Neuron (in vitro differentiated cells): ENCODE results near the gene TMEM25.
"Not testable (repeated sequence)": the region's sequence is repeated elsewhere in the genome, so short reads cannot be mapped to it uniquely, and the experiment has no call there.

Experiments
- H2AFZ ChIP-seq: one replicate; pipeline ENCODE4 v1.6.1; 2013; ENCODE audit warnings: low read depth, mild to moderate bottlenecking, inconsistent platforms, low read length, moderate library complexity
- H3K27me3 ChIP-seq: one replicate; pipeline ENCODE4 v1.6.1; 2013; ENCODE audit warnings: low read length; ENCODE audit not compliant: insufficient read depth
- H3K36me3 ChIP-seq: one replicate; pipeline ENCODE4 v1.6.1; 2013; ENCODE audit warnings: low read length; ENCODE audit not compliant: insufficient read depth
- H3K4me1 ChIP-seq: one replicate; pipeline ENCODE4 v1.6.1; 2013; ENCODE audit warnings: low read length; ENCODE audit not compliant: insufficient read depth
- H3K4me3 ChIP-seq: 2 replicates; pipeline ENCODE4 v1.5.1; 2013; ENCODE audit warnings: mild to moderate bottlenecking, low read length, moderate library complexity
- H3K9me3 ChIP-seq: one replicate; pipeline ENCODE4 v1.6.1; 2013; ENCODE audit warnings: low read length

The TMEM25 gene

DNA sequence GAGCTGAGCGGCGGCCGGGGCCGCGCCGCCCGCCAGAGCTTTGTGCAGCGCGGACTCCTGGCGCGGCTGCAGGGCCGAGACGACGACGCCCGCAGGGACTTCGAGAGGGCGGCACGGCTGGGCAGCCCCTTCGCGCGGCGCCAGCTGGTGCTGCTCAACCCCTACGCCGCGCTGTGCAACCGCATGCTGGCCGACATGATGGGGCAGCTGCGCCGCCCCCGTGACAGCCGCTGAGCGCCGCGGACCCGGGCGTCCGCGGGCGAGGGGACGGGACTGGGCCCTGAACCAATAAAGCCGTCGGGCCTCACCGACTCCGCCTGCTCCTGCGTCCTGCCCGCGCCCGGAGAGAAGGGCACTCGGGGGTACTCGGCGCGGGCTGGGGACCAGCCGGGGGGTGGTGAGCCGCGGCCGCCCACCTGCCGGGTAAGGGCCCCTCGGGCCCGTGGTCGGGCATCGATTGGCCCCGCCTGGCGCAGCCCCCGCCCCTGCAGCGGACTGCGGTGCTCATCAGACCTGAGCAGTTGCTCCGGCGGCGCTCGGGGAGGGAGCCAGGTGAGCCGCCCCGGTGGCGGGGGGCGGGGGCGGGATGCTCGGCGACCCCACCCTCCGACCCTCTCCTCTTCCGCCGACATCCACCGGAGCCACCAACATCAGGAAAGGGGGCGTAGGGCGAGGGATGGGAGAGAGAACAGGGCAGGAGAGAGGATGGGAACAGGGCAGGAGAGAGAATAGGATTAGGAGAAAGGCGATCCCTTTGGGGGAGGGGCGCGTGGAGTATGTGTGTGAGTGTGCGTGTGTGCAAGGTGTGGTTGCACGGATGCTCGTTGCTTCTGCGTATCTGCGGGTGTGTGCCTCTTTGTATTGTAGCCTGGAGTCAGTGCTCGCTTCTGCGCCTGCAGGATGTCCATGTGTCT is at the start of gene TMEM25:
TMEM25 (plus strand) TSS at position 510 of the 914 bp plus-strand sequence. CDS start 610 bp downstream, outside the sequence.
- peaks cover 31% of the 10 kb centered on the region for H3K36me3 ChIP-seq
- peak within 1 kb of the TSS; percentile 68 for H3K4me3 ChIP-seq

DNA sequence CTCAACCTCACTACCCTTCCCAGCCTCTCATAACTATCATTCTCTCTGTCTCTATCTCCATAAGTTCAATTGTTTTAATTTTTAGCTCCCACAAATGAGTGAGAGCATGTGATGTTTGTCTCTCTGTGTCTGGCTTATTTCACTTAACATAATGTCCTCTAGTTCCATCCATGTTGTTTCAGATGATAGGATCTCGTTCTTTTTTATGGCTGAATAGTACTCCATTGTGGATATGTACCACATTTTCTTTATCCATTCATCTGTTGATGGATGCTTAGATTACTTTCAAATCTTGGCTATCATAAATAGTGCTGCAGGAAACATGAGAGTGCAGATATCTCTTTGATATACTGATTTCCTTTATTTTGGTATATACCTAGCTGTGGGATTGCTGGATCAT is 49.8 kb upstream of the TMEM25 start:
- H3K36me3 ChIP-seq = peaks cover 86% of the 10 kb centered on the region
- not testable (repeated sequence) for H3K27me3 ChIP-seq, H3K9me3 ChIP-seq, H2AFZ ChIP-seq, H3K4me1 ChIP-seq, H3K4me3 ChIP-seq

More for the DNA sequence above, at the start of gene TMEM25:
- Histone ChIP-seq H3K4me1 (peaks cover 11% of the 10 kb centered on the region), H2AFZ (peak within 1 kb of the TSS; percentile 18), H3K9me3 (no peaks in the 10 kb centered on the region), H3K27me3 (no peaks in the 10 kb centered on the region)

DNA sequence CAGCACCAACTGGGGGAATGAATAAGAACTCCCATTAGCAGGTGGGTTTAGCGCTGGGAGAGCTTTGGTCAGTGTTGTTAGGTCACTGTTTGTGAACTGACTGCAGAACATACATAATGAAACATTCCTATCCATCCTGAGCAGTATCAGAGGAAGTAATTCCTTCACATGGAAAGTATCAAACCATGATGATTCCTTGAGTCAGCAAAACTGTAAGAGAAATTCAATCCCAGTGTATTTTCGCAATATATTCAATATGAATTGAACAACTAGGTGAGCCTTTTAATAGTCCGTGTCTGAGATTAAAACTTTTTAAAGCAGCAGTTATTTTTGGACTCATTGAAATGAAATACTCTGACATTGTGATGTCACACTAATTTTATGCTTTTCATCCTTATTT is 46.6 kb upstream of the TMEM25 start:
- no peaks in the 10 kb centered on the region for H3K4me1 ChIP-seq
- no peaks in the 10 kb centered on the region for H3K9me3 ChIP-seq
- H3K27me3 ChIP-seq = no peaks in the 10 kb centered on the region
- H2AFZ ChIP-seq = no peak overlapping the region
- no peak overlapping the region for H3K4me3 ChIP-seq
- peaks cover 78% of the 10 kb centered on the region for H3K36me3 ChIP-seq

DNA sequence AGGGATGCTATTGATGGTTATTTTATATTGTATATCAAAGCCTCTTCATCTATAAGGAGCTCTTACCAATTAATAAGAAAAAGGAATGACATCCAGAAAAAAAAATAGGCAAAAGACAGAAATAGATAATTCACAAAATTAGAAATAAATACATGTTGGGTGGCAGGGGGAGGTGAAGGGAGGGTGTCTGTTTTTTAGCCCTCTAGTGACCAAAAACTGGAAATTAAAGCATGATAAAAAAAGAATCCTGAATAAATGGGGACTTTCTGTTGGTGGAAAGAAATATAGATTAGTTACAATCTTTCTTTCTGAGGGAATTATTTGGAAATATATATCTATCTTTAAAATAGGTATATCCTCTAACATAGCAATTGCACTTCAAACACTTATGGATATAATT is 45.7 kb upstream of the TMEM25 start:
- Histone ChIP-seq H3K4me1 (no peaks in the 10 kb centered on the region), H3K4me3 (no peak overlapping the region), H3K27me3 (no peaks in the 10 kb centered on the region), H3K36me3 (peaks cover 78% of the 10 kb centered on the region), H2AFZ (no peak overlapping the region), H3K9me3 (no peaks in the 10 kb centered on the region)

DNA sequence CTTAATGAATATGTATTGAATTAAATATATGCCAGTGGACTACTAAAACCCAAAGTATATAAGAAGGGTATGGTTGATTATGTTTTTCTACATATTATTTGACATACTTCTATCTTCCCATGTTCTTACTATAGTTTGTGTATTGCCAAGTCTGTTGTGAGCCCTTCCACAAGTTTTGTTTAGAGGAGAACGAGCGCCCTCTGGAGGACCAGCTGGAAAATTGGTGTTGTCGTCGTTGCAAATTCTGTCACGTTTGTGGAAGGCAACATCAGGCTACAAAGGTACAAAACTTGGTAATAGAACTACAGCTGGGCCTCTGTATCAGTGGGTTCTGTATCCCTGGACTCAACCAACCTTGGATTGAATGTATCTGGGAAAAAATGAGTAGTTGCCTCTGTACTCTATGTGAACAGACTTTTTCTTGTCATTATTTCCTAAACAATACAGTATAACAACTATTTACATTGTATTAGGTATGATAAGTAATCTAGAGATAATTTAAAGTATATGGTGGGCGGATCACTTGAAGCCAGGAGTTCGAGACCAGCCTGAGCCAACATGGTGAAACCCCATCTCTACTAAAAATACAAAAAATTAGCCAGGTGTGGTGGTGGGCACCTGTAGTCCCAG is 42.4 kb upstream of the TMEM25 start:
- H3K36me3 ChIP-seq = peaks cover 77% of the 10 kb centered on the region
- H2AFZ ChIP-seq = no peak overlapping the region
- H3K4me1 ChIP-seq = no peaks in the 10 kb centered on the region
- H3K9me3 ChIP-seq = no peaks in the 10 kb centered on the region
- no peaks in the 10 kb centered on the region for H3K27me3 ChIP-seq
- H3K4me3 ChIP-seq = no peak overlapping the region

DNA sequence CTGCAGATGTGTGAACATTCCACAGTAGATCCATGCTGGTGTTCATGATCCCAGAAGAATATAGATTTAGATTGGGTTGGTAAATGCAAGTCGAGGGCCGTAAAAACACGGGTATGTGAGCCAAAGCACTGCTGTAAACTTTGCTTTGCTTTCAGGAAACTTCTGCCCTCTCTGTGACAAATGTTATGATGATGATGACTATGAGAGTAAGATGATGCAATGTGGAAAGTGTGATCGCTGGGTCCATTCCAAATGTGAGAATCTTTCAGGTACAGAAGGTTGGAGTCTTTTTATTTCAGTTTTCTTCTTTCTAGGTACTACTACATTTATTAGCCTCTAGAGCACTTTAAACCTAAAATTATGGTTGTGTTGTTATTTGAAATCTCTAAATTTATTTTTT is 40.0 kb upstream of the TMEM25 start:
- Histone ChIP-seq H3K36me3 (peaks cover 82% of the 10 kb centered on the region), H2AFZ (no peak overlapping the region), H3K4me1 (no peaks in the 10 kb centered on the region), H3K4me3 (no peak overlapping the region), H3K27me3 (no peaks in the 10 kb centered on the region), H3K9me3 (no peaks in the 10 kb centered on the region)

DNA sequence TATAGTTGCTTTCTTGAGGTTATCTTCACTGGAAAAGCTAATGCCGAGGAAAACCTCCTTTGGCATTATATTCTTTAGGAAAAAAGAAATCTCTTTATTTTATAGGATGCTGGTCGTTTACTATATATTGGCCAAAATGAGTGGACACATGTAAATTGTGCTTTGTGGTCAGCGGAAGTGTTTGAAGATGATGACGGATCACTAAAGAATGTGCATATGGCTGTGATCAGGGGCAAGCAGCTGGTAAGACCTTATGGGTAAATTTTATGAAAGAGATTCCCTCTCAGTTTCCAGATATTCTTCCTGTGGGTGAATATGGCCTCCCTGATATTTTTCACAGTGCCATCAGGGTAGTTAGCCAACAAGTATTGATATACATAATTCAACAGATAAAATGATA is 33.2 kb upstream of the TMEM25 start:
- H3K9me3 ChIP-seq = no peaks in the 10 kb centered on the region
- H2AFZ ChIP-seq = no peak overlapping the region
- no peak overlapping the region for H3K4me3 ChIP-seq
- no peaks in the 10 kb centered on the region for H3K27me3 ChIP-seq
- no peaks in the 10 kb centered on the region for H3K4me1 ChIP-seq
- peaks cover 97% of the 10 kb centered on the region for H3K36me3 ChIP-seq

DNA sequence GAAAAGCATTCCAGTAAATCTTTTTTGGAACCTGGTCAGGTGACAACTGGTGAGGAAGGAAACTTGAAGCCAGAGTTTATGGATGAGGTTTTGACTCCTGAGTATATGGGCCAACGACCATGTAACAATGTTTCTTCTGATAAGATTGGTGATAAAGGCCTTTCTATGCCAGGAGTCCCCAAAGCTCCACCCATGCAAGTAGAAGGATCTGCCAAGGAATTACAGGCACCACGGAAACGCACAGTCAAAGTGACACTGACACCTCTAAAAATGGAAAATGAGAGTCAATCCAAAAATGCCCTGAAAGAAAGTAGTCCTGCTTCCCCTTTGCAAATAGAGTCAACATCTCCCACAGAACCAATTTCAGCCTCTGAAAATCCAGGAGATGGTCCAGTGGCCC is 27.8 kb upstream of the TMEM25 start:
- peaks cover 94% of the 10 kb centered on the region for H3K36me3 ChIP-seq

DNA sequence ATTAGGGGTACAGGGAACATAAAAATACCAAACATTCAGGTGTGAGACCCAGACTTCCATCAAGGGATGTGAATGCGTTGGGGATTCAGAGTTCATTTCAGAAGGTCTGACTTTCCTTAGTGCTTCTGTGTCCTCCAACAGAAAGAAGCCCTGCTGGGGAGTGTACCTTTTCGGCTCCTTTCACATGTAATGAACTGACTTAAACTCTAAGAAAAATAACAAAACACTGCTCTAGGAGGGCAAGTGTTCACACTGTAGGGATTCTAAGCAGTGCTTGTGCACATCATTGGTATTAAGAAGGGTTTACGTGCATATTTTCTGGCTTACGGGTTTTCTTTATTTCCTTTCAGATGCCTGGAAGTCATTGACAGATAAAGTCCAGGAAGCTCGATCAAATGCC is 19.4 kb upstream of the TMEM25 start:
- no peaks in the 10 kb centered on the region for H3K4me1 ChIP-seq
- H3K27me3 ChIP-seq = no peaks in the 10 kb centered on the region
- peaks cover 91% of the 10 kb centered on the region for H3K36me3 ChIP-seq
- no peak overlapping the region for H3K4me3 ChIP-seq
- H2AFZ ChIP-seq = no peak overlapping the region
- no peaks in the 10 kb centered on the region for H3K9me3 ChIP-seq

More for the DNA sequence above, 27.8 kb upstream of the TMEM25 start:
- no peaks in the 10 kb centered on the region for H3K27me3 ChIP-seq
- no peaks in the 10 kb centered on the region for H3K4me1 ChIP-seq
- H3K4me3 ChIP-seq = no peak overlapping the region
- no peaks in the 10 kb centered on the region for H3K9me3 ChIP-seq
- H2AFZ ChIP-seq = no peak overlapping the region

DNA sequence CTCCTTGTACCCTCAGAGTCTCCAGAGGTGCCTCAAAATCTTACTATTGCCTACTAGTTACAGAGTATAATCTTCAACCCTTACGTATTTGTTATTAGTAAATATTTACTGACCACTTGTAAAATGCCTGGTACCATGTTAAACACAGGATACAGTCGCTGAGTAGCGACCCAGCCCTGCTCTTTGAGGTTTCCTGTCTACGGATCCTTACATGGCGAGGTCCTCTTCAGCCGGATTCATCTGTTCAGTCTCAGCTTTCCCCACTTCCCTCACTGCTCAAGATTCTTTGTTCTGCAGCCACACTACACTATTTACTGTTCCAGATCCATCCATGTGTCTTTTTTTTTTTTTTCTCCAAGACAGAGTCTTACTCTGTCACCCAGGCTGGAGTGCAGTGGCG is 16.9 kb upstream of the TMEM25 start:
- Histone ChIP-seq H3K4me1 (no peaks in the 10 kb centered on the region), H3K36me3 (peaks cover 85% of the 10 kb centered on the region), H3K4me3 (no peak overlapping the region), H3K27me3 (no peaks in the 10 kb centered on the region), H2AFZ (no peak overlapping the region), H3K9me3 (no peaks in the 10 kb centered on the region)

DNA sequence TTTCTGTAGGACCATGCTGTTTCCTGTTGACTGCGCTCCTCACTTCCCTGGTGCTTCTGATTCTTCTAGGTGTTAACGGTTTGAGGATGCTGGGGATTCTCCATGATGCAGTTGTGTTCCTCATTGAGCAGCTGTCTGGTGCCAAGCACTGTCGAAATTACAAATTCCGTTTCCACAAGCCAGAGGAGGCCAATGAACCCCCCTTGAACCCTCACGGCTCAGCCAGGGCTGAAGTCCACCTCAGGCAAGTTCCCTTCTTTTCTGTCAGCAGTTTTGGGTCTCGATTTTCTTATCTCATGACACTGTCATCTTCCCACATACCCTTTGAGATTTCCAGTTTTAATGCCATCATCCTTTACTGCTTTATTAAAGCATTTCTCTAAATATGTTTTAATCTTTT is 11.4 kb upstream of the TMEM25 start:
- H3K4me1 ChIP-seq = no peaks in the 10 kb centered on the region
- no peak overlapping the region for H3K4me3 ChIP-seq
- H3K36me3 ChIP-seq = peaks cover 83% of the 10 kb centered on the region

DNA sequence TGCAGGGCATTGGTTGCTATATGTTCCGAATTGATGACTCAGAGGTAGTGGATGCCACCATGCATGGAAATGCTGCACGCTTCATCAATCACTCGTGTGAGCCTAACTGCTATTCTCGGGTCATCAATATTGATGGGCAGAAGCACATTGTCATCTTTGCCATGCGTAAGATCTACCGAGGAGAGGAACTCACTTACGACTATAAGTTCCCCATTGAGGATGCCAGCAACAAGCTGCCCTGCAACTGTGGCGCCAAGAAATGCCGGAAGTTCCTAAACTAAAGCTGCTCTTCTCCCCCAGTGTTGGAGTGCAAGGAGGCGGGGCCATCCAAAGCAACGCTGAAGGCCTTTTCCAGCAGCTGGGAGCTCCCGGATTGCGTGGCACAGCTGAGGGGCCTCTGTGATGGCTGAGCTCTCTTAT is 9.1 kb upstream of the TMEM25 start:
- no peak overlapping the region for H2AFZ ChIP-seq
- H3K36me3 ChIP-seq = peaks cover 70% of the 10 kb centered on the region
- H3K4me3 ChIP-seq = no peak overlapping the region
- H3K9me3 ChIP-seq = no peaks in the 10 kb centered on the region
- H3K27me3 ChIP-seq = no peaks in the 10 kb centered on the region
- H3K4me1 ChIP-seq = no peaks in the 10 kb centered on the region

More for the DNA sequence above, 11.4 kb upstream of the TMEM25 start:
- no peak overlapping the region for H2AFZ ChIP-seq
- H3K9me3 ChIP-seq = no peaks in the 10 kb centered on the region
- H3K27me3 ChIP-seq = no peaks in the 10 kb centered on the region

DNA sequence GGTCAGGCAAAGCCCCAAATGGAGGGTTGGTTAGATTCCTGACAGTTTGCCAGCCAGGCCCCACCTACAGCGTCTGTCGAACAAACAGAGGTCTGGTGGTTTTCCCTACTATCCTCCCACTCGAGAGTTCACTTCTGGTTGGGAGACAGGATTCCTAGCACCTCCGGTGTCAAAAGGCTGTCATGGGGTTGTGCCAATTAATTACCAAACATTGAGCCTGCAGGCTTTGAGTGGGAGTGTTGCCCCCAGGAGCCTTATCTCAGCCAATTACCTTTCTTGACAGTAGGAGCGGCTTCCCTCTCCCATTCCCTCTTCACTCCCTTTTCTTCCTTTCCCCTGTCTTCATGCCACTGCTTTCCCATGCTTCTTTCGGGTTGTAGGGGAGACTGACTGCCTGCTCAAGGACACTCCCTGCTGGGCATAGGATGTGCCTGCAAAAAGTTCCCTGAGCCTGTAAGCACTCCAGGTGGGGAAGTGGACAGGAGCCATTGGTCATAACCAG is 8.4 kb upstream of the TMEM25 start:
- no peaks in the 10 kb centered on the region for H3K4me1 ChIP-seq
- no peaks in the 10 kb centered on the region for H3K9me3 ChIP-seq
- peaks cover 71% of the 10 kb centered on the region for H3K36me3 ChIP-seq
- H2AFZ ChIP-seq = no peak overlapping the region
- H3K4me3 ChIP-seq = no peak overlapping the region
- H3K27me3 ChIP-seq = no peaks in the 10 kb centered on the region
